ENCODE measurements around the gene OVCH2.
"Not testable (repeated sequence)": the region's sequence is repeated elsewhere in the genome, so short reads cannot be mapped to it uniquely, and the experiment has no call there.

OVCH2 gene

DNA sequence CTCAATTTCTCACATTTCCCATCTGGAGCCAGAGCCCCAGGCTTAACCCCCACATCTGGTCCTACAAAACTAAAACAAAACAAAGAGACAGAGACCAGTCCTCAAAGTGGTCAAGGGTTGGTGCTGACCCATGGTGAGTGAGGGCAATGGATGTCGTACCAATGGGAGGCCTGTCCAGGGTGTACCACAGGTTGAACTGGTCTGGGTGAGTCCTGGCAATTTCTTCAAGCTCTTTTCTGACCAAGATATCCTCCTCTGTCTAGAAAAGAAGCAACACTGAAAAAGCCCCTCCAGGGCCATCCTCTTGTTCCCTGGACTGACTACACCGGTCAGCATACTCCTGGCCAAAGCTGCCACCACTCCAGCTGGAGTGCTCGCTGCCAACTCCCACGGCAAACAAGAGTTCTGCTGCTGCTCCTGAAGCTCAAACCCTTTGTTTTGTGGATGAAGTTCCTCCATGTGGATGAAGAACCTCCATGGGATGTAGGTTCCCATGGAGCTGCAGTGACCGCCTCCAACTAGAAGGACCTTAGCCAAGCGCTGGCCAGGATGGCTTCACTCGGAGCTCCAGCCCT, 39.9 kb downstream of the OVCH2 start:
- no peak overlapping the region for H3K4me2 ChIP-seq (ENCODE audit: low read length)
- no peak overlapping the region for H3K27ac ChIP-seq (ENCODE audit: low read depth, low read length, poor library complexity, severe bottlenecking)
- no peak overlapping the region for H3K4me3 ChIP-seq (ENCODE audit: low read depth, low read length, poor library complexity, severe bottlenecking)
- H3K4me1 ChIP-seq (ENCODE audit: insufficient read depth, low read length, severe bottlenecking) = no peaks in the 10 kb centered on the region
- peaks cover 12% of the 10 kb centered on the region; the same call in 1 of the 2 replicates for H3K36me3 ChIP-seq (ENCODE audit: insufficient read depth, low read length)
- H3K9me3 ChIP-seq (ENCODE audit: low read length) = no peaks in the 10 kb centered on the region
- H4K20me1 ChIP-seq (ENCODE audit: insufficient read depth, low read length) = no peaks in the 10 kb centered on the region
- no peak for TF ChIP-seq EZH2 (IDR thresholded peaks at IDR 0.05; ENCODE audit: borderline replicate concordance, low read length)
- TF ChIP-seq, protein P1, sequence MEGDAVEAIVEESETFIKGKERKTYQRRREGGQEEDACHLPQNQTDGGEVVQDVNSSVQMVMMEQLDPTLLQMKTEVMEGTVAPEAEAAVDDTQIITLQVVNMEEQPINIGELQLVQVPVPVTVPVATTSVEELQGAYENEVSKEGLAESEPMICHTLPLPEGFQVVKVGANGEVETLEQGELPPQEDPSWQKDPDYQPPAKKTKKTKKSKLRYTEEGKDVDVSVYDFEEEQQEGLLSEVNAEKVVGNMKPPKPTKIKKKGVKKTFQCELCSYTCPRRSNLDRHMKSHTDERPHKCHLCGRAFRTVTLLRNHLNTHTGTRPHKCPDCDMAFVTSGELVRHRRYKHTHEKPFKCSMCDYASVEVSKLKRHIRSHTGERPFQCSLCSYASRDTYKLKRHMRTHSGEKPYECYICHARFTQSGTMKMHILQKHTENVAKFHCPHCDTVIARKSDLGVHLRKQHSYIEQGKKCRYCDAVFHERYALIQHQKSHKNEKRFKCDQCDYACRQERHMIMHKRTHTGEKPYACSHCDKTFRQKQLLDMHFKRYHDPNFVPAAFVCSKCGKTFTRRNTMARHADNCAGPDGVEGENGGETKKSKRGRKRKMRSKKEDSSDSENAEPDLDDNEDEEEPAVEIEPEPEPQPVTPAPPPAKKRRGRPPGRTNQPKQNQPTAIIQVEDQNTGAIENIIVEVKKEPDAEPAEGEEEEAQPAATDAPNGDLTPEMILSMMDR (IDR thresholded peaks at IDR 0.05; ENCODE audit: low read length) = no peak
- H3K27me3 ChIP-seq (ENCODE audit: insufficient read depth, low read length) = no peaks in the 10 kb centered on the region
- no peak overlapping the region for H3K9ac ChIP-seq (ENCODE audit: low read length)
- no peaks in the 10 kb centered on the region for H3F3A ChIP-seq (ENCODE audit: insufficient read depth, low read length)
- no peaks in the 10 kb centered on the region for H3K9me2 ChIP-seq (ENCODE audit: low read depth, low read length)
- no peak overlapping the region for H2AFZ ChIP-seq (ENCODE audit: low read length)
- H3K79me2 ChIP-seq (ENCODE audit: insufficient read depth, low read length) = no peaks in the 10 kb centered on the region

GRCh38 chr11:7665473-7666291, 40.6 kb downstream of the OVCH2 start:
- H3F3A ChIP-seq (ENCODE audit: insufficient read depth, low read length) = no peaks in the 10 kb centered on the region
- no peaks in the 10 kb centered on the region for H3K4me1 ChIP-seq (ENCODE audit: insufficient read depth, low read length, severe bottlenecking)
- no peaks in the 10 kb centered on the region for H4K20me1 ChIP-seq (ENCODE audit: insufficient read depth, low read length)
- no peak overlapping the region for H3K27ac ChIP-seq (ENCODE audit: low read depth, low read length, poor library complexity, severe bottlenecking)
- H3K9me3 ChIP-seq (ENCODE audit: low read length) = no peaks in the 10 kb centered on the region
- no peak overlapping the region for H3K4me3 ChIP-seq (ENCODE audit: low read depth, low read length, poor library complexity, severe bottlenecking)
- H3K27me3 ChIP-seq (ENCODE audit: insufficient read depth, low read length) = no peaks in the 10 kb centered on the region
- H3K9me2 ChIP-seq (ENCODE audit: low read depth, low read length) = no peaks in the 10 kb centered on the region
- H3K36me3 ChIP-seq (ENCODE audit: insufficient read depth, low read length) = peaks cover 12% of the 10 kb centered on the region; the same call in 1 of the 2 replicates
- TF ChIP-seq EZH2 (IDR thresholded peaks at IDR 0.05; ENCODE audit: borderline replicate concordance, low read length) = no peak
- TF ChIP-seq, protein P1 (IDR thresholded peaks at IDR 0.05; ENCODE audit: low read length) = peak; percentile 92
- no peak overlapping the region for H3K9ac ChIP-seq (ENCODE audit: low read length)
- no peaks in the 10 kb centered on the region for H3K79me2 ChIP-seq (ENCODE audit: insufficient read depth, low read length)
- no peak overlapping the region for H2AFZ ChIP-seq (ENCODE audit: low read length)
- no peak overlapping the region for H3K4me2 ChIP-seq (ENCODE audit: low read length)

GRCh38 chr11:7664867-7665266, 41.4 kb downstream of the OVCH2 start:
- H3K4me3 ChIP-seq (ENCODE audit: low read depth, low read length, poor library complexity, severe bottlenecking) = no peak overlapping the region
- H3K27me3 ChIP-seq (ENCODE audit: insufficient read depth, low read length) = no peaks in the 10 kb centered on the region
- H3K9me2 ChIP-seq (ENCODE audit: low read depth, low read length) = no peaks in the 10 kb centered on the region
- peaks cover 12% of the 10 kb centered on the region; the same call in 1 of the 2 replicates for H3K36me3 ChIP-seq (ENCODE audit: insufficient read depth, low read length)
- H3K9ac ChIP-seq (ENCODE audit: low read length) = no peak overlapping the region
- TF ChIP-seq, protein P1 (IDR thresholded peaks at IDR 0.05; ENCODE audit: low read length) = no peak
- TF ChIP-seq EZH2 (IDR thresholded peaks at IDR 0.05; ENCODE audit: borderline replicate concordance, low read length) = no peak
- no peaks in the 10 kb centered on the region for H3K9me3 ChIP-seq (ENCODE audit: low read length)
- no peak overlapping the region for H2AFZ ChIP-seq (ENCODE audit: low read length)
- no peaks in the 10 kb centered on the region for H3F3A ChIP-seq (ENCODE audit: insufficient read depth, low read length)
- H3K4me1 ChIP-seq (ENCODE audit: insufficient read depth, low read length, severe bottlenecking) = no peaks in the 10 kb centered on the region
- H3K79me2 ChIP-seq (ENCODE audit: insufficient read depth, low read length) = no peaks in the 10 kb centered on the region
- no peak overlapping the region for H3K4me2 ChIP-seq (ENCODE audit: low read length)
- no peak overlapping the region for H3K27ac ChIP-seq (ENCODE audit: low read depth, low read length, poor library complexity, severe bottlenecking)
- H4K20me1 ChIP-seq (ENCODE audit: insufficient read depth, low read length) = no peaks in the 10 kb centered on the region

GRCh38 chr11:7663531-7663930, 42.7 kb downstream of the OVCH2 start:
- not testable (repeated sequence) for H3K9me2 ChIP-seq (ENCODE audit: low read depth, low read length); H2AFZ ChIP-seq (ENCODE audit: low read length); H3K79me2 ChIP-seq (ENCODE audit: insufficient read depth, low read length); H3K4me1 ChIP-seq (ENCODE audit: insufficient read depth, low read length, severe bottlenecking); H4K20me1 ChIP-seq (ENCODE audit: insufficient read depth, low read length); H3F3A ChIP-seq (ENCODE audit: insufficient read depth, low read length); H3K27ac ChIP-seq (ENCODE audit: low read depth, low read length, poor library complexity, severe bottlenecking); H3K4me2 ChIP-seq (ENCODE audit: low read length); H3K27me3 ChIP-seq (ENCODE audit: insufficient read depth, low read length); H3K4me3 ChIP-seq (ENCODE audit: low read depth, low read length, poor library complexity, severe bottlenecking); H3K9me3 ChIP-seq (ENCODE audit: low read length); H3K9ac ChIP-seq (ENCODE audit: low read length)
- H3K36me3 ChIP-seq (ENCODE audit: insufficient read depth, low read length) = peaks cover 12% of the 10 kb centered on the region; the same call in 1 of the 2 replicates
